ENCODE results near the gene HIVEP3. TPM values are rescaled to one million over a fixed set of nuclear protein-coding genes. Genes with fewer than 3 reads are reported as not detected.
A peak's percentile ranks its signal among the peaks of the same experiment; 100 is the strongest.

The HIVEP3 gene
- total RNA-seq, 2 experiments from 2014 or later = 19.4 to 21.3 TPM

DNA sequence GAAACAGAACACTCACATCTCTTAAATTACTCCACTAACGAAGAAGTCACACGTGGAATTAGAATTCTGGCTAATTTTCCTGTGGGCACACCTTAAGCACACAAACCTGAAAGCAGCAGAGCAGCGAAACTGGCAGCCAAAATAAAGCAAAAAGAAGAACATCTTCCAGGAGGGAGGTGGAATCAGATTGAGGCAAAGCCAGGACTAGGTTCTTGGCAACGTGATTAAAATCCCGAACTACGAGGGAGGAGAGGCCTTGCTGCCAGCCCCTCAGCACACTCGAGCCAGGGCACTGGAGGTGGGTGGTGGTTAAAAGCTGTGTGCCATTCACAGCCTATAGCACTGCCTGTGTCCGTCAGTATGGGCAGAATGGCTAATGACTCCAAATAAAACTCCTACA lies 58.0 kb downstream of the HIVEP3 start:
- no peaks in the 10 kb centered on the region for H3K9me3 Mint-ChIP-seq
- no peak for DNase-seq
- H3K36me3 Mint-ChIP-seq = peaks cover 4% of the 10 kb centered on the region
- H3K4me1 Mint-ChIP-seq = peaks cover 38% of the 10 kb centered on the region
- H3K27ac Mint-ChIP-seq = no peak overlapping the region
- H3K4me3 Mint-ChIP-seq = no peak overlapping the region
- no peaks in the 10 kb centered on the region for H3K27me3 Mint-ChIP-seq

GRCh38 chr1:41860214-41860613 lies 58.5 kb downstream of the HIVEP3 start:
- H3K27me3 Mint-ChIP-seq = no peaks in the 10 kb centered on the region
- no peak overlapping the region for H3K27ac Mint-ChIP-seq
- peaks cover 38% of the 10 kb centered on the region for H3K4me1 Mint-ChIP-seq
- DNase-seq = no peak
- no peak overlapping the region for H3K4me3 Mint-ChIP-seq
- peaks cover 7% of the 10 kb centered on the region for H3K36me3 Mint-ChIP-seq
- H3K9me3 Mint-ChIP-seq = peaks cover 1% of the 10 kb centered on the region

GRCh38 chr1:41859686-41860085 lies 59.0 kb downstream of the HIVEP3 start:
- Mint-ChIP-seq H3K9me3 (peaks cover 1% of the 10 kb centered on the region), H3K4me3 (no peak overlapping the region), H3K27ac (no peak overlapping the region), H3K4me1 (peaks cover 38% of the 10 kb centered on the region), H3K36me3 (peaks cover 7% of the 10 kb centered on the region), H3K27me3 (no peaks in the 10 kb centered on the region)
- DNase-seq = no peak

GRCh38 chr1:41856944-41857285 lies 61.8 kb downstream of the HIVEP3 start:
- no peak for DNase-seq
- no peak overlapping the region for H3K27ac Mint-ChIP-seq
- no peaks in the 10 kb centered on the region for H3K27me3 Mint-ChIP-seq
- H3K4me1 Mint-ChIP-seq = peaks cover 20% of the 10 kb centered on the region
- H3K36me3 Mint-ChIP-seq = peaks cover 8% of the 10 kb centered on the region
- H3K4me3 Mint-ChIP-seq = no peak overlapping the region
- peaks cover 1% of the 10 kb centered on the region for H3K9me3 Mint-ChIP-seq

GRCh38 chr1:41856151-41856943 lies 62.4 kb downstream of the HIVEP3 start:
- H3K27ac Mint-ChIP-seq = no peak overlapping the region
- H3K36me3 Mint-ChIP-seq = peaks cover 8% of the 10 kb centered on the region

GRCh38 chr1:41855713-41856112 lies 63.0 kb downstream of the HIVEP3 start:
- peaks cover 1% of the 10 kb centered on the region for H3K9me3 Mint-ChIP-seq
- H3K4me3 Mint-ChIP-seq = no peak overlapping the region

More at GRCh38 chr1:41856151-41856943, 62.4 kb downstream of the HIVEP3 start:
- Mint-ChIP-seq H3K27me3 (no peaks in the 10 kb centered on the region), H3K4me3 (no peak overlapping the region), H3K9me3 (peaks cover 1% of the 10 kb centered on the region), H3K4me1 (peaks cover 19% of the 10 kb centered on the region)
- no peak for DNase-seq

GRCh38 chr1:41853907-41854306 lies 64.8 kb downstream of the HIVEP3 start:
- H3K36me3 Mint-ChIP-seq = peaks cover 8% of the 10 kb centered on the region
- H3K9me3 Mint-ChIP-seq = peaks cover 1% of the 10 kb centered on the region
- no peaks in the 10 kb centered on the region for H3K27me3 Mint-ChIP-seq
- H3K4me3 Mint-ChIP-seq = no peak overlapping the region
- peaks cover 23% of the 10 kb centered on the region for H3K4me1 Mint-ChIP-seq
- DNase-seq = no peak
- H3K27ac Mint-ChIP-seq = peak overlapping the region; percentile 16

More at GRCh38 chr1:41855713-41856112, 63.0 kb downstream of the HIVEP3 start:
- Mint-ChIP-seq H3K27me3 (no peaks in the 10 kb centered on the region), H3K4me1 (peaks cover 19% of the 10 kb centered on the region), H3K27ac (no peak overlapping the region), H3K36me3 (peaks cover 8% of the 10 kb centered on the region)
- no peak for DNase-seq

GRCh38 chr1:41852091-41852490 lies 66.6 kb downstream of the HIVEP3 start:
- Mint-ChIP-seq H3K9me3 (peaks cover 1% of the 10 kb centered on the region), H3K4me3 (no peak overlapping the region), H3K27ac (no peak overlapping the region), H3K4me1 (peaks cover 25% of the 10 kb centered on the region), H3K27me3 (no peaks in the 10 kb centered on the region), H3K36me3 (peaks cover 9% of the 10 kb centered on the region)
- DNase-seq = no peak

DNA sequence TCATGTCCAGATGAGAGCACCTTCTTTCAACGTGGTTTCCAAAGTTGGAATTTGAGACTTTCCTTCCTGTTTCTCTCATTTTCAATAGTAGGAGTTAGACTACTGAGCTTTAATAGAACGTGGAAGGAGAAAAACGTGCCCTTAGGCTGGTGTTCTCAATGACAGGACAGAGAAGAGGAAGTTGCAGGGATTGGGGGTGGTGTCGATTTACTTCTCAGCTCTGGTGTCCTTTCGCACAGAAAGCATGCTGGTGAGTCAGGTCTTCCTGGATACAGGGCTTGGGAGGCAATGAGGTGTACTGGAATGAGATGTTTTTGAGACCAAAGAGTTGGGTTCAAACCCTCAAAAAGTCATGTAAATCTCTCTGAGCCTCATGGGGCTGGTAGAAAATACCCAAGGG lies 67.1 kb downstream of the HIVEP3 start:
- H3K9me3 Mint-ChIP-seq = peaks cover 1% of the 10 kb centered on the region
- peaks cover 30% of the 10 kb centered on the region for H3K4me1 Mint-ChIP-seq
- H3K36me3 Mint-ChIP-seq = peaks cover 9% of the 10 kb centered on the region
- DNase-seq = no peak
- H3K4me3 Mint-ChIP-seq = no peak overlapping the region
- H3K27me3 Mint-ChIP-seq = no peaks in the 10 kb centered on the region
- no peak overlapping the region for H3K27ac Mint-ChIP-seq

DNA sequence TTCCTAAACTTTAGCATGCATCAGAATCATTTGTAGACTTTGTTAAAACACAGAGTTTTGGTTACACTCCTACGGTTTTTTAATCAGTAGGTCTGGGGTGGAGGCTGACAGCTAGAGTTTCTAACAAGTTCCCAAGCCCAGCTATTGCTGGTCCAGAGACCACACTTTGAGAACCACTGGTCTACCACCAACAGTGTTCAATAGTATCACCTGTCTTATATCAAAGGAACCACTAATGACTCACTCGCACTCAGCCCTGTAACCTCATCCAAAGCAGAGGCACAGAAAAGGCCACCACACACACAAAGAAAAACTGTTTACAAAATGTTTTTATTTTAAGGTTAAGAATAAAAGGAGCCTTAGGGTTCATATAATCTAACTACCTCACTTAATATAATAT lies 68.7 kb downstream of the HIVEP3 start:
- Mint-ChIP-seq H3K36me3 (peaks cover 7% of the 10 kb centered on the region), H3K4me1 (peaks cover 36% of the 10 kb centered on the region), H3K27ac (no peak overlapping the region), H3K27me3 (no peaks in the 10 kb centered on the region), H3K4me3 (no peak overlapping the region), H3K9me3 (no peaks in the 10 kb centered on the region)
- DNase-seq = peak; percentile 36

DNA sequence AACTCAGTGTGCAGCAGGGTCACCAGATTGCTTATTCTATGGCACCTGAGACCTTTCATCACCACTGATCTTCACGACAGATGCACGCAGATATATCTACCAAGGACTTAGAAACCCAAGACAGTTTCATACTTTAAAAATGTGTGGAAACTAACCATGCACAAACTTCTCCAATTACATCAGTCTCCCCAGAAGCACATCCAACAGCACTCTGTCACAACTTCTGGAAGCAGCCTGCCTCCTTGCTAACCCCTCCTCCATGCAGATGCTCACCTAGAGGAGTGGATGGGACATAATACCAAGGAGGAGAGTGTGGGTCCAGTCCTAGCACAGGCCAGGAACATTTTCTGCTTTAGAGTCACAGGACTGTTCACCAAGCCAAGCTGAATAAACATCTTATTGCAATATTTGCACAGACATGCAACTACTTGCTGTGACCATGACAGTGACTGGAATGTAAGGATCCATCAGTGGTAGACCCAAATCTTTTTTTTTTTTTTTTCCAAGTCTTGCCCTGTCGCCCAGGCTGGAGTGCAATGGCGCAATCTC lies 69.4 kb downstream of the HIVEP3 start:
- Mint-ChIP-seq H3K4me3 (no peak overlapping the region), H3K9me3 (no peaks in the 10 kb centered on the region), H3K27ac (no peak overlapping the region), H3K36me3 (peaks cover 7% of the 10 kb centered on the region), H3K4me1 (peaks cover 36% of the 10 kb centered on the region), H3K27me3 (no peaks in the 10 kb centered on the region)
- DNase-seq = no peak

GRCh38 chr1:41848216-41848952 lies 70.3 kb downstream of the HIVEP3 start:
- Mint-ChIP-seq H3K4me3 (no peak overlapping the region), H3K9me3 (no peaks in the 10 kb centered on the region), H3K36me3 (peaks cover 6% of the 10 kb centered on the region), H3K4me1 (peaks cover 41% of the 10 kb centered on the region), H3K27ac (no peak overlapping the region), H3K27me3 (no peaks in the 10 kb centered on the region)
- no peak for DNase-seq

- DNase-seq = no peak
- H3K27me3 Mint-ChIP-seq = no peaks in the 10 kb centered on the region
- no peak overlapping the region for H3K27ac Mint-ChIP-seq
- no peak overlapping the region for H3K4me3 Mint-ChIP-seq
- peaks cover 42% of the 10 kb centered on the region for H3K4me1 Mint-ChIP-seq
- no peaks in the 10 kb centered on the region for H3K9me3 Mint-ChIP-seq
- peaks cover 5% of the 10 kb centered on the region for H3K36me3 Mint-ChIP-seq
These were observed 71.0 kb downstream of the HIVEP3 start for GRCh38 chr1:41847733-41848132.

GRCh38 chr1:41846625-41847405 lies 71.9 kb downstream of the HIVEP3 start:
- Mint-ChIP-seq H3K9me3 (no peaks in the 10 kb centered on the region), H3K4me3 (no peak overlapping the region), H3K36me3 (peaks cover 5% of the 10 kb centered on the region), H3K27me3 (no peaks in the 10 kb centered on the region), H3K4me1 (peaks cover 42% of the 10 kb centered on the region), H3K27ac (no peak overlapping the region)
- DNase-seq = no peak

DNA sequence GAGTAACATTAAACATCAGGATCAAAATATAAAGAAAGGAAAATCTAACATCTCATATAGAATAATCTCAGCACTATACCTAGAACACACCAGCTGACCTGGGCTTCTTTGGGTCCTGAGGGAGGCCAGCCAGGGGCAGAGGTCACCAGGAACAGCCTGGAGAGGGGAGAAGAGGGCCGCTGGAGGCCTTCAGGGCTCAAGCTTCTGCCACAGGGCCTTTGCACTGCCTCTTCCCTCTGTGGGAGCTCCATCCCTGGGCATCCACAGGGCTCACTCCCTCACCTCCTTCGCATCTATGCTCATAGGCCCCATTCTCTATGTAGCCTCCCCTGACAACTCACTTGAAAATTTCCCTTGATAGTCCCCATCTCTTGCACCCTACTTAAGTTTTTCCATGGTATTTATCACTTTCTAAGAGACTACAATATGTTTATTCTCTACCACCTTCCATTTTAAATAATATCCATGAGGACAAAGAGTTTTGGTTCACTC lies 73.9 kb downstream of the HIVEP3 start:
- peaks cover 34% of the 10 kb centered on the region for H3K4me1 Mint-ChIP-seq
- no peak for DNase-seq
- H3K27me3 Mint-ChIP-seq = no peaks in the 10 kb centered on the region
- no peak overlapping the region for H3K27ac Mint-ChIP-seq
- no peaks in the 10 kb centered on the region for H3K9me3 Mint-ChIP-seq
- H3K36me3 Mint-ChIP-seq = peaks cover 5% of the 10 kb centered on the region
- no peak overlapping the region for H3K4me3 Mint-ChIP-seq
